ENCODE results near the gene KIAA0586. TPM values are rescaled to one million over a fixed set of nuclear protein-coding genes. Genes with fewer than 3 reads are reported as not detected.

The KIAA0586 gene
- total RNA-seq, 1 donor from 2014 or later, result 27.8 TPM

DNA sequence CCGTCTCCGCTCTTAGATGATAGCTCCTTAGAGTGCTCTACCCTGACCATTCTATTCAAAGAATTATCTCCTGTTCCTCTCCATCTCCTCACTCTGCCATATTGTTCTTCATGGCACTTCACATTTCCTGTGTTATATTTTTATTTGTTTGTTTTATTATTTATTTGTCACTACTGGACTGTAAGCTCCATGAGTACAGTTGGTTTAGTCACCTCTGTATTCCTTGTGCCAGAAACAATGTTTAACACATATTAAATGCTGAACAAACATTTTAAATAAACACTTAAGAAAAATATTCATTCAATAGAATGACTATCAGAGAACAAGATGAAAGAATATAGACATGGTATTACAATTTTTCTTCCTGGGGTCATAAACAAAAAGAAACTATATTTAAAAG lies 35.6 kb downstream of the KIAA0586 start:
- H3K27ac Mint-ChIP-seq (ENCODE audit: unreplicated experiment), result no peak overlapping the region
- no peaks in the 10 kb centered on the region for H3K9me3 Mint-ChIP-seq (ENCODE audit: unreplicated experiment)
- H3K27me3 Mint-ChIP-seq (ENCODE audit: unreplicated experiment), result peaks cover 1% of the 10 kb centered on the region
- DNase-seq, result no peak
- no peak overlapping the region for H3K4me3 Mint-ChIP-seq (ENCODE audit: unreplicated experiment)
- no peak for TF ChIP-seq CTCF (IDR thresholded peaks at IDR 0.05; ENCODE audit: partially characterized antibody, unreplicated experiment)
- no peaks in the 10 kb centered on the region for H3K4me1 Mint-ChIP-seq (ENCODE audit: low read depth, unreplicated experiment)
- no peaks in the 10 kb centered on the region for H3K36me3 Mint-ChIP-seq (ENCODE audit: unreplicated experiment)

- Mint-ChIP-seq H3K36me3 (ENCODE audit: unreplicated experiment) (no peaks in the 10 kb centered on the region), H3K27me3 (ENCODE audit: unreplicated experiment) (peaks cover 1% of the 10 kb centered on the region), H3K4me3 (ENCODE audit: unreplicated experiment) (no peak overlapping the region), H3K4me1 (ENCODE audit: low read depth, unreplicated experiment) (no peaks in the 10 kb centered on the region), H3K9me3 (ENCODE audit: unreplicated experiment) (no peaks in the 10 kb centered on the region), H3K27ac (ENCODE audit: unreplicated experiment) (no peak overlapping the region)
- TF ChIP-seq CTCF (IDR thresholded peaks at IDR 0.05; ENCODE audit: partially characterized antibody, unreplicated experiment), result no peak
- DNase-seq, result no peak
Observed at GRCh38 chr14:58464652-58465051, 37.1 kb downstream of the KIAA0586 start.

- H3K4me1 Mint-ChIP-seq (ENCODE audit: low read depth, unreplicated experiment), result no peaks in the 10 kb centered on the region
- no peak for TF ChIP-seq CTCF (IDR thresholded peaks at IDR 0.05; ENCODE audit: partially characterized antibody, unreplicated experiment)
- no peak overlapping the region for H3K27ac Mint-ChIP-seq (ENCODE audit: unreplicated experiment)
- no peaks in the 10 kb centered on the region for H3K36me3 Mint-ChIP-seq (ENCODE audit: unreplicated experiment)
- H3K4me3 Mint-ChIP-seq (ENCODE audit: unreplicated experiment), result no peak overlapping the region
- peaks cover 1% of the 10 kb centered on the region for H3K27me3 Mint-ChIP-seq (ENCODE audit: unreplicated experiment)
- DNase-seq, result no peak
- H3K9me3 Mint-ChIP-seq (ENCODE audit: unreplicated experiment), result no peaks in the 10 kb centered on the region
Observed at GRCh38 chr14:58465421-58465820, 37.9 kb downstream of the KIAA0586 start.

- H3K27ac Mint-ChIP-seq (ENCODE audit: unreplicated experiment), result no peak overlapping the region
- H3K4me3 Mint-ChIP-seq (ENCODE audit: unreplicated experiment), result no peak overlapping the region
- H3K4me1 Mint-ChIP-seq (ENCODE audit: low read depth, unreplicated experiment), result no peaks in the 10 kb centered on the region
- no peaks in the 10 kb centered on the region for H3K9me3 Mint-ChIP-seq (ENCODE audit: unreplicated experiment)
- H3K36me3 Mint-ChIP-seq (ENCODE audit: unreplicated experiment), result no peaks in the 10 kb centered on the region
- peaks cover 1% of the 10 kb centered on the region for H3K27me3 Mint-ChIP-seq (ENCODE audit: unreplicated experiment)
- no peak for TF ChIP-seq CTCF (IDR thresholded peaks at IDR 0.05; ENCODE audit: partially characterized antibody, unreplicated experiment)
- no peak for DNase-seq
Observed at GRCh38 chr14:58466459-58466858, 38.9 kb downstream of the KIAA0586 start.

DNA sequence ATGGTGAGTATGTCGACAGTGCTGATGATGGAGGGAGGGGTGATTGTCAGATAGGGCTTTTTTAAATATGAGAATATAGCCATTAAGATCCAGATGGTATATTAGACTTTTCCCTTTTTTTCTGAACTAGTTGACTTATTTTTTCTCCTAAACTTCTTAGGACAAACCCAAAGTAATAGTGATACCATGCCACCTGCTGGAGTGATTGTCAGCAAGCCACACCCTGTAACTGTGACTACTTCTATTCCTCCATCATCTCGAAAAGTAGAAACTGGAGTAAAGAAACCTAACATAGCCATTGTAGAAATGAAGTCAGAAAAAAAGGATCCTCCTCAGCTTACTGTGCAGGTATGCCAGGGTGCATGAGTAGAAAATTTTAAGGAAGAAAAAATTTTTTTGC lies 40.1 kb downstream of the KIAA0586 start:
- Mint-ChIP-seq H3K27ac (ENCODE audit: unreplicated experiment) (no peak overlapping the region), H3K4me3 (ENCODE audit: unreplicated experiment) (no peak overlapping the region), H3K36me3 (ENCODE audit: unreplicated experiment) (no peaks in the 10 kb centered on the region), H3K27me3 (ENCODE audit: unreplicated experiment) (peaks cover 1% of the 10 kb centered on the region), H3K4me1 (ENCODE audit: low read depth, unreplicated experiment) (no peaks in the 10 kb centered on the region), H3K9me3 (ENCODE audit: unreplicated experiment) (no peaks in the 10 kb centered on the region)
- DNase-seq, result no peak
- TF ChIP-seq CTCF (IDR thresholded peaks at IDR 0.05; ENCODE audit: partially characterized antibody, unreplicated experiment), result no peak
